Measurements from ENCODE around the gene ALDH3B1.
"Not testable (repeated sequence)": the region's sequence is repeated elsewhere in the genome, so short reads cannot be mapped to it uniquely, and the experiment has no call there.

ALDH3B1 gene, protein sequence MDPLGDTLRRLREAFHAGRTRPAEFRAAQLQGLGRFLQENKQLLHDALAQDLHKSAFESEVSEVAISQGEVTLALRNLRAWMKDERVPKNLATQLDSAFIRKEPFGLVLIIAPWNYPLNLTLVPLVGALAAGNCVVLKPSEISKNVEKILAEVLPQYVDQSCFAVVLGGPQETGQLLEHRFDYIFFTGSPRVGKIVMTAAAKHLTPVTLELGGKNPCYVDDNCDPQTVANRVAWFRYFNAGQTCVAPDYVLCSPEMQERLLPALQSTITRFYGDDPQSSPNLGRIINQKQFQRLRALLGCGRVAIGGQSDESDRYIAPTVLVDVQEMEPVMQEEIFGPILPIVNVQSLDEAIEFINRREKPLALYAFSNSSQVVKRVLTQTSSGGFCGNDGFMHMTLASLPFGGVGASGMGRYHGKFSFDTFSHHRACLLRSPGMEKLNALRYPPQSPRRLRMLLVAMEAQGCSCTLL

GRCh38 chr11:68010090-68011041 is at the start of gene ALDH3B1:
Gene ALDH3B1 (plus strand): TSS chr11:68010327. CDS start chr11:68015298, 4,971 bp downstream.
- DNase-seq (ENCODE audit: low read depth in 2 of 2): no peak

- not testable (repeated sequence) for DNase-seq (ENCODE audit: low read depth in 2 of 2)
These were observed 46.9 kb upstream of the ALDH3B1 start for GRCh38 chr11:67963217-67963616.

GRCh38 chr11:67963879-67964278 is 46.2 kb upstream of the ALDH3B1 start:
- not testable (repeated sequence) for DNase-seq (ENCODE audit: low read depth in 2 of 2)

- not testable (repeated sequence) for DNase-seq (ENCODE audit: low read depth in 2 of 2)
These were observed 45.4 kb upstream of the ALDH3B1 start for GRCh38 chr11:67964746-67965145.

- DNase-seq (ENCODE audit: low read depth in 2 of 2): not testable (repeated sequence)
These were observed 44.2 kb upstream of the ALDH3B1 start for GRCh38 chr11:67965830-67966348.

DNA sequence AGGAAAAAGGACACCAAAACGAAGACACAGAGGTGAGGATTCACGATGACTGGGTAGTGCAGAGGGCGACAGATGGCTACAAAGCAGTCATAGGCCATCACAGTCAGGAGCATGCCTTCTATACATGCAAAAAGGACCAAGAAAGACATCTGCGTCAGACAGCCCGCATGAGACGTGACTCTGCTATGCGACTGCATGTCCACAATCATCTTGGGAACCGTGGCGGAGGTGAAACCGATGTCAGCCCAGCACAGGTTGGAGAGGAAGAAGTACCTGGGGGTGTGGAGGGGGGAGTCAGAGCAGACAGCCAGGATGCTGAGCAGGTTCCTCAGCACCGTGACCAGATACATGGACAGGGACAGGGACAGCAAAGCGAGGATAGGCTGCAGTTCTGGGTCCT is 35.4 kb upstream of the ALDH3B1 start:
- not testable (repeated sequence) for DNase-seq (ENCODE audit: low read depth in 2 of 2)

GRCh38 chr11:67978766-67979418 is 31.2 kb upstream of the ALDH3B1 start:
- DNase-seq (ENCODE audit: low read depth in 2 of 2): not testable (repeated sequence)

DNA sequence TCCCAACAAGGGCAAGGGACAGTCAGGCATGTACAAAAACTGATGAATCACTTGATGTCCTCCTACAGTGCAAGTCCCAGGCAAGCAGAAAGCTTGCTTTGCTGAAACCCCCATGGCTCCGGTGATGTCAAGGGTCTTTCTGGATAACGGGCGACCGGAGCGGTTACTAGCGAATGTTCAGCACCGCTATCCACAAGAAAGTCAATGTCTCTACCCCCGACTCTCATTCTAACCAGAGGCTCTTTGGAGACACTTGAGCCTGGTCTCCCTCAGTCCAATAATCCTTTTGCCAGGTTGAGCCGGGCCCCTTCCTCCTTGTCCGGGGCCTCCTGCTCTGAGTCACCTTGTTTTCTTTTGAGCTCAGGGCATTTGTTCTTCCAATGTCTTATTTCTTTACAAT is 28.9 kb upstream of the ALDH3B1 start:
- not testable (repeated sequence) for DNase-seq (ENCODE audit: low read depth in 2 of 2)

- not testable (repeated sequence) for DNase-seq (ENCODE audit: low read depth in 2 of 2)
These were observed 27.8 kb upstream of the ALDH3B1 start for GRCh38 chr11:67982255-67982857.

- no peak for DNase-seq (ENCODE audit: low read depth in 2 of 2)
These were observed 26.2 kb upstream of the ALDH3B1 start for GRCh38 chr11:67983951-67984350.

- not testable (repeated sequence) for DNase-seq (ENCODE audit: low read depth in 2 of 2)
These were observed 24.8 kb upstream of the ALDH3B1 start for GRCh38 chr11:67985302-67985701.

DNA sequence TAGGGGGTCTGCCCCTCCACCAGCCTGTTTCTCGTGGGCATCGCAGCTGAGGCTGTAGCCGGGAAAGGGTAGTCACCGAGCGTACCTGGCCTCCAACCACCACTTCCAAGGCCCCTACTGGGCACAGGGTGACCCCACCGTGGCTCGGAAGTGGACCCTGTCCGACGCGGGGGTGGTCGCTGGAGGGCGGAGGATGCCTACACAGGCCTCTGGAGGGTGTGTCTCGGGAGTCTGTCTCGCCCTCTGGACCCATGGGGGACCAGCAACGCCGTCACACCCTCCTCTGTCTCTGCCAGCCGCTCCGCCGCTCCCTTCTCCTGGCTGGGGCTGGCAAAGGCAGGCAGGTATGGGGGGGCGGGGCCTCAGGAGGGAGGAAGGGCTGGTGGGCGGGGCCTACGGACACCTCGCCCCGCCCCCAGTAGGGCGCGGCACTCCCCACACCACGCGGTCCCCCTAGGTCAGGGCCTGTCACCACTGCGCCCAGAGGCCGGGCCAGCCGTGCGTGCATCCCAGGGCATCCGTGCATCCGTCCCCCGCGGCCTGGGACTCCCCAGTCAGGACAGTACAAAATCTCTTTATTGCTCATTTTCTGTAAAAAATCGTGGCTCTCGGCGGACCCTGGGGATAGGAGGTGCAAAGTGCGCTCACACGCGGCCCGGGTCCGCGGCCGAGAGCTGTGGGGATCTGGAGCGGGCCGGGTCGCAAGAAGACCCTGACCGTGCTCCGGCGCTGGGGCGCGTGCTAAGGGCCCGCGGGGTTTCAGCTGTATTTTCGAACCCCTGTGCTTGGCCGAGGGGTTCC is 19.4 kb upstream of the ALDH3B1 start:
- not testable (repeated sequence) for DNase-seq (ENCODE audit: low read depth in 2 of 2)

- not testable (repeated sequence) for DNase-seq (ENCODE audit: low read depth in 2 of 2)
These were observed 18.6 kb upstream of the ALDH3B1 start for GRCh38 chr11:67991347-67992121.

DNA sequence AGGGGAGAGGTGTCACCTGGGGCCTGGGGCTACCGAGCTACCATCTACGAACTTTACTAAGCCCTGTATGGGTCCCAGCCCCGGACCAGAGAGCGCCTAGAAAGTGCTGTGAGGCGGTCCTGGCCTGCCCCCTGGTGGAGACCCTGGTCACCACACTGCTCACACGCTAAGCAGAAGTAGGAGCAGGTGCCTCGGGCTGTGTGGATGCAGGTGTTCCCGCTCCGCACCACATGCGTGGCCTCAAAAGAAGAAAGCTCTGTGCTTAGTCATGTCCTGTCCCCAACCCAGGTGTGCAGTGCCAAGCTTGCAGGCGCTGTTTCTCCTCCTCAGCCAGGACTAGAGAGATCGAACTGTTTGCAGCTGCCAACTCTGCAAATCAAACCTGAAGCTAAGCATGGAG is 16.3 kb upstream of the ALDH3B1 start:
- not testable (repeated sequence) for DNase-seq (ENCODE audit: low read depth in 2 of 2)

DNA sequence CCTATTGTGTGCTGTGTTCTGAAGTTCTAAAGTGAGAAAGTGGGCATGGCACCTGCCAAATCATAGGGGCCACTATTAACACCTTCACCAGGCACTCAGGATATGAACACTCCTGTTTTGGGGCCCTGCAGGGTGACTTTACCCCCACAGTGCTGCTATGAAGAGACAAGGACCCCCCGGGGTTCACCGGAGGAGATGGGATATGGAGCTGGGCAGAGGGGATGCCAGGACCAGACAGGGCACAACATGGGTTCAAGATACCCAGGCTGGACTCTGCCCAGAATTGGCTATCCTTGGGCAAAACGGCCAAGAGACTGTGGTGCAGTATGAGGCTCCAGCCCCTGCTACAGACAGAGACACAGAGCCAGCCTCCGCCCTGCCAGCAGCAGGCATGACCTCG is 15.7 kb upstream of the ALDH3B1 start:
- DNase-seq (ENCODE audit: low read depth in 2 of 2): not testable (repeated sequence)

GRCh38 chr11:67995129-67995528 is 15.0 kb upstream of the ALDH3B1 start:
- not testable (repeated sequence) for DNase-seq (ENCODE audit: low read depth in 2 of 2)

DNA sequence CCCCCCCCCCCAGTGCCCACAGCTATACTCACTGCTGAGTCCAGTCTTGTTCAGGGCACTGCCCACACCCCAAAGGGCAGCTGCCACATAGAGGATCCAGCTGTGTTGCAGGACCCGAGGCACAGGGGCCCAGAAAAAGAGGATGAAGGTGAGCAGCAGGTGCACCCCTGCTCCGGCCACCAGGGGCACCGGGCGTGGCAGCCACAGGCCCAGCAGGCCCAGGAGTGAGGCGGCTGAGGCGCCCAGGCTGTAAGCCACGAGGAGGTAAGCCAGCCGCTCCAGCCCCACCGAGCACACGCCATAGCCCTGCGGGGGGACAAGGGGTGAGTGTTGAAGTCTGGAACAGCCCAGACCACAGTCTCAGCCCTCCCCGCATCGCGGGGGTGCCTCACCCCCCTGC is 14.5 kb upstream of the ALDH3B1 start:
- not testable (repeated sequence) for DNase-seq (ENCODE audit: low read depth in 2 of 2)

GRCh38 chr11:67996051-67996450 is 14.1 kb upstream of the ALDH3B1 start:
- DNase-seq (ENCODE audit: low read depth in 2 of 2): no peak
